T-helper 1 cell treated with Interleukin-12 subunit alpha and Interleukin-12 subunit beta and Interleukin-4 antibody, amounts not matched to agents 30 ng/mL and 1 ng/mL, for 36 hours (primary cell): ENCODE data around the gene MCCC1. TPM values are rescaled to one million over a fixed set of nuclear protein-coding genes. Genes with fewer than 3 reads are reported as not detected.
"Not testable (repeated sequence)": the region's sequence is repeated elsewhere in the genome, so short reads cannot be mapped to it uniquely, and the experiment has no call there.

Experiments
- intact Hi-C: fragments of 100-400 bp; cut with micrococcal nuclease; formaldehyde crosslinking; loops from one replicate; pipeline ENCODE4 v1.15.1; 2024
- total RNA-seq: library from RNA; stranded (reverse); gene quantifications from 2 replicates; pipeline ENCODE4 v1.2.3, GENCODE V29; 2022

Gene MCCC1
- 23.4 and 24.8 TPM in 2 replicates for total RNA-seq

GRCh38 chr3:183099026-183099837 lies at the start of gene MCCC1:
MCCC1 (minus strand) TSS chr3:183099496; CDS start chr3:183099440, 56 bp downstream.
- intact Hi-C loops = loop anchor here (1.0 to 10.0 kb wide), 15 partner anchors 17 to 598 kb away; partner anchors contain the start of genes DCUN1D1, KLHL6, LAMP3 and MCF2L2

GRCh38 chr3:183148056-183148455 lies 48.8 kb upstream of the MCCC1 start:
- intact Hi-C loops = no loop called here

GRCh38 chr3:183144363-183144762 lies 45.1 kb upstream of the MCCC1 start:
- intact Hi-C loops = no loop called here

GRCh38 chr3:183142199-183142598 lies 42.9 kb upstream of the MCCC1 start:
- intact Hi-C loops = no loop called here

GRCh38 chr3:183134844-183135243 lies 35.5 kb upstream of the MCCC1 start:
- intact Hi-C loops = no loop called here

GRCh38 chr3:183132409-183132808 lies 33.1 kb upstream of the MCCC1 start:
- intact Hi-C loops = no loop called here

GRCh38 chr3:183131735-183132134 lies 32.4 kb upstream of the MCCC1 start:
- intact Hi-C loops = no loop called here

- intact Hi-C loops = no loop called here
Observed at GRCh38 chr3:183131186-183131725, 32.0 kb upstream of the MCCC1 start.

GRCh38 chr3:183129243-183129642 lies 29.9 kb upstream of the MCCC1 start:
- intact Hi-C loops = no loop called here

- intact Hi-C loops = no loop called here
Observed at GRCh38 chr3:183128709-183129108, 29.4 kb upstream of the MCCC1 start.

- intact Hi-C loops = loop anchor here (2.0 to 5.0 kb wide), 2 partner anchors 39 to 428 kb away; partner anchors contain the start of gene LAMP3
Observed at GRCh38 chr3:183123891-183124290, 24.6 kb upstream of the MCCC1 start.

GRCh38 chr3:183122257-183122932 lies 23.1 kb upstream of the MCCC1 start:
- intact Hi-C loops = loop anchor here (1.0 to 5.0 kb wide), 16 partner anchors 23 to 763 kb away; partner anchors contain the start of genes B3GNT5, LAMP3 and MCCC1

- intact Hi-C loops = loop anchor here (5.0 kb wide), 1 partner anchor 432 kb away; no protein-coding TSS in a partner anchor
Observed at GRCh38 chr3:183120538-183121215, 21.4 kb upstream of the MCCC1 start.

GRCh38 chr3:183117056-183117455 lies 17.8 kb upstream of the MCCC1 start:
- intact Hi-C loops = no loop called here

GRCh38 chr3:183116025-183116614 lies 16.8 kb upstream of the MCCC1 start:
- intact Hi-C loops = loop anchor here (1.0 kb wide), 1 partner anchor 17 kb away; the partner anchor contains the start of gene MCCC1

GRCh38 chr3:183114384-183115178 lies 15.3 kb upstream of the MCCC1 start:
- intact Hi-C loops = no loop called here

- intact Hi-C loops = not testable (repeated sequence)
Observed at GRCh38 chr3:183109847-183110246, 10.6 kb upstream of the MCCC1 start.

GRCh38 chr3:183108470-183108869 lies 9.2 kb upstream of the MCCC1 start:
- intact Hi-C loops = no loop called here

- intact Hi-C loops = no loop called here
Observed at GRCh38 chr3:183108001-183108449, 8.7 kb upstream of the MCCC1 start.

GRCh38 chr3:183107372-183107771 lies 8.1 kb upstream of the MCCC1 start:
- intact Hi-C loops = not testable (repeated sequence)
